H1 (cell line): Measurements from ENCODE around the gene FNDC11. TPM values are rescaled to one million over a fixed set of nuclear protein-coding genes. Genes with fewer than 3 reads are reported as not detected.

Experiments
- CTCF ChIA-PET: fragments of 300-600 bp; sonication (Branson Sonifier 250); formaldehyde crosslinking; loops from one replicate; lab custom pipeline; 2021; ENCODE audit not compliant: partially characterized antibody; lab: Charles Lee
- POLR2A ChIA-PET: fragments of 300-600 bp; sonication (Branson Sonifier 250); formaldehyde crosslinking; loops from one replicate; lab custom pipeline; 2021; ENCODE audit warnings: inconsistent platforms; ENCODE audit not compliant: partially characterized antibody; lab: Charles Lee
- DNase-seq, 2 experiments: peaks; one replicate each; pipeline versions ENCODE4 v3.0.0 to v3.0.0-alpha.2; 2010 to 2022; ENCODE audit warnings: low spot score in 2 of 2, low read depth in 1 of 2, mixed read lengths in 1 of 2
- FAIRE-seq: peaks from 2 replicates; lab custom pipeline; 2011; peaks lifted over from hg19 to GRCh38; lab: Jason Lieb, UNC
- H2AFZ ChIP-seq: 2 replicates; pipeline ENCODE4 v1.8.1; 2012; ENCODE audit warnings: low read length, inconsistent platforms
- H2AK5ac ChIP-seq: 2 replicates; pipeline ENCODE4 v1.6.1; 2013; ENCODE audit warnings: low read depth, low read length
- H2BK120ac ChIP-seq: replicated peaks from 2 replicates; pipeline ENCODE3; 2013; ENCODE audit warnings: low read depth, low read length, inconsistent platforms
- H2BK12ac ChIP-seq: 2 replicates; pipeline ENCODE4 v1.6.1; 2013; ENCODE audit warnings: low read depth, low read length
- H2BK15ac ChIP-seq: 2 replicates; pipeline ENCODE4 v1.6.1; 2013; ENCODE audit warnings: low read length
- H2BK20ac ChIP-seq: 2 replicates; pipeline ENCODE4 v1.6.1; 2013; ENCODE audit warnings: low read length
- H2BK5ac ChIP-seq: 2 replicates; pipeline ENCODE4 v1.6.1; 2013; ENCODE audit warnings: low read depth, low read length
- H3K14ac ChIP-seq: 2 replicates; pipeline ENCODE4 v1.6.1; 2013; ENCODE audit warnings: inconsistent platforms; ENCODE audit not compliant: insufficient read length
- H3K18ac ChIP-seq: 2 replicates; pipeline ENCODE4 v1.6.1; 2013; ENCODE audit warnings: low read length; ENCODE audit errors: extremely low read depth
- H3K23ac ChIP-seq: 2 replicates; pipeline ENCODE4 v1.6.1; 2013; ENCODE audit warnings: inconsistent platforms; ENCODE audit not compliant: insufficient read length
- H3K23me2 ChIP-seq: 2 replicates; pipeline ENCODE4 v1.6.1; 2013; ENCODE audit warnings: low read depth, low read length
- H3K27ac ChIP-seq: 2 replicates; pipeline ENCODE4 v1.6.1; 2011; ENCODE audit warnings: low read depth, low read length, inconsistent platforms
- H3K27me3 ChIP-seq, 4 experiments: replicated peaks in 1 of 4; 1 replicate in 1 of 4; 2 replicates in 3 of 4; pipeline versions ENCODE4 v1.6.1 to v1.8.1; 2011 to 2013; ENCODE audit warnings: low read length in 3 of 4, mild to moderate bottlenecking in 3 of 4, inconsistent platforms in 2 of 4, mixed read lengths in 2 of 4, moderate library complexity in 1 of 4; ENCODE audit not compliant: control insufficient read depth in 3 of 4, insufficient read depth in 3 of 4; ENCODE audit errors: extremely low read depth in 1 of 4
- H3K36me3 ChIP-seq, 4 experiments: 2 replicates each; pipeline versions ENCODE4 v1.6.1 to v1.8.1; 2011 to 2013; ENCODE audit warnings: mild to moderate bottlenecking in 4 of 4, low read length in 3 of 4, moderate library complexity in 2 of 4, control low read depth in 1 of 4, inconsistent platforms in 1 of 4; ENCODE audit not compliant: insufficient read depth in 4 of 4, control insufficient read depth in 2 of 4
- H3K4ac ChIP-seq: replicated peaks from 2 replicates; pipeline ENCODE3; 2013; ENCODE audit warnings: low read length, low read depth, mixed read lengths, inconsistent platforms; ENCODE audit not compliant: insufficient read length
- H3K4me1 ChIP-seq, 4 experiments: replicated peaks in 1 of 4; 1 replicate in 1 of 4; 2 replicates in 3 of 4; pipeline versions ENCODE4 v1.6.1 to v1.8.1; 2011 to 2013; ENCODE audit warnings: low read length in 3 of 4, inconsistent platforms in 2 of 4, mixed read lengths in 1 of 4; ENCODE audit not compliant: insufficient read depth in 4 of 4, control insufficient read depth in 3 of 4
- H3K4me2 ChIP-seq, 2 experiments: 2 replicates each; pipeline versions ENCODE4 v1.6.1 to v1.8.1; 2011 to 2013; ENCODE audit warnings: low read depth in 2 of 2, low read length in 2 of 2, control low read depth in 1 of 2, inconsistent platforms in 1 of 2, mild to moderate bottlenecking in 1 of 2; ENCODE audit not compliant: insufficient read depth in 1 of 2
- H3K4me3 ChIP-seq, 4 experiments: fragments of 200-600, 300-600 bp in 1 of 4; sonication (generic), shearing (Covaris generic), sonication (Bioruptor Twin) in 1 of 4; 2 replicates each; pipeline versions ENCODE4 v1.5.1 to v1.8.1; 2011 to 2016; ENCODE audit warnings: low read length in 4 of 4, low read depth in 3 of 4, control low read depth in 2 of 4, inconsistent platforms in 2 of 4, mild to moderate bottlenecking in 2 of 4, mixed read lengths in 1 of 4, moderate library complexity in 1 of 4; ENCODE audit not compliant: insufficient read depth in 2 of 4; ENCODE audit errors: extremely low read depth in 1 of 4
- H3K56ac ChIP-seq: replicated peaks from 2 replicates; pipeline ENCODE3; 2013; ENCODE audit warnings: low read depth, mild to moderate bottlenecking, mixed read lengths, low read length, inconsistent platforms; ENCODE audit not compliant: insufficient read length
- H3K79me1 ChIP-seq: 2 replicates; pipeline ENCODE4 v1.6.1; 2013; ENCODE audit warnings: low read depth, low read length, control low read depth
- H3K79me2 ChIP-seq, 2 experiments: 2 replicates each; pipeline versions ENCODE4 v1.6.1 to v1.8.1; 2012 to 2013; ENCODE audit warnings: low read length in 2 of 2, mild to moderate bottlenecking in 2 of 2, inconsistent platforms in 1 of 2; ENCODE audit not compliant: insufficient read depth in 2 of 2, control insufficient read depth in 1 of 2
- H3K9ac ChIP-seq, 4 experiments: replicated peaks in 1 of 4; 1 replicate in 1 of 4; 2 replicates in 3 of 4; pipeline versions ENCODE4 v1.6.1 to v1.8.1; 2011 to 2013; ENCODE audit warnings: low read depth in 3 of 4, low read length in 3 of 4, control low read depth in 2 of 4, mild to moderate bottlenecking in 2 of 4, moderate library complexity in 2 of 4, inconsistent platforms in 1 of 4; ENCODE audit errors: extremely low read depth in 1 of 4
- H3K9me3 ChIP-seq, 2 experiments: 2 replicates each; pipeline versions ENCODE4 v1.6.1 to v1.8.1; 2012 to 2013; ENCODE audit warnings: mild to moderate bottlenecking in 2 of 2, moderate library complexity in 2 of 2, control low read depth in 1 of 2, inconsistent platforms in 1 of 2, low read depth in 1 of 2, low read length in 1 of 2, mixed read lengths in 1 of 2; ENCODE audit not compliant: insufficient read depth in 2 of 2
- H4K20me1 ChIP-seq, 2 experiments: replicated peaks in 1 of 2; 2 replicates each; pipeline versions ENCODE3 to v1.8.1; 2011 to 2013; ENCODE audit warnings: inconsistent platforms in 2 of 2, low read length in 2 of 2, mild to moderate bottlenecking in 1 of 2; ENCODE audit not compliant: insufficient read depth in 2 of 2, control insufficient read depth in 1 of 2
- H4K5ac ChIP-seq: 2 replicates; pipeline ENCODE4 v1.6.1; 2013; ENCODE audit warnings: low read length, low read depth, mixed read lengths, inconsistent platforms; ENCODE audit not compliant: insufficient read length
- H4K8ac ChIP-seq: 2 replicates; pipeline ENCODE4 v1.8.0; 2013; ENCODE audit warnings: mild to moderate bottlenecking, moderate library complexity, low read length, inconsistent platforms; ENCODE audit not compliant: insufficient read depth; ENCODE audit errors: extremely low read depth
- H4K91ac ChIP-seq: replicated peaks from 2 replicates; pipeline ENCODE3; 2013; ENCODE audit warnings: low read length, mixed read lengths, inconsistent platforms; ENCODE audit not compliant: insufficient read length
- CEBPB ChIP-seq: IDR thresholded peaks from 2 replicates; pipeline ENCODE4 v1.6.1; 2012; ENCODE audit warnings: low read depth, low read length
- POLR2A ChIP-seq, 2 experiments: IDR thresholded peaks; 1 replicate in 1 of 2; 2 replicates in 1 of 2; pipeline ENCODE4 v1.6.1; 2011; ENCODE audit warnings: low read depth in 2 of 2, low read length in 2 of 2, mild to moderate bottlenecking in 2 of 2; ENCODE audit errors: control extremely low read depth in 1 of 2
- RAD21 ChIP-seq, 2 experiments: IDR thresholded peaks in 1 of 2; conservative IDR thresholded peaks in 1 of 2; 2 replicates each; pipeline ENCODE4 v1.6.1; 2011; ENCODE audit warnings: low read depth in 2 of 2, low read length in 2 of 2, improper control_type of control experiment in 1 of 2, inconsistent platforms in 1 of 2, mild to moderate bottlenecking in 1 of 2, moderate library complexity in 1 of 2
- SIN3A ChIP-seq, 2 experiments: IDR thresholded peaks in 1 of 2; conservative IDR thresholded peaks in 1 of 2; 2 replicates each; pipeline ENCODE4 v1.6.1; 2011 to 2012; ENCODE audit warnings: low read length in 2 of 2, improper control_type of control experiment in 1 of 2, low read depth in 1 of 2, mild to moderate bottlenecking in 1 of 2
- SP4 ChIP-seq: IDR thresholded peaks from 2 replicates; pipeline ENCODE4 v1.6.1; 2012; ENCODE audit warnings: low read length, inconsistent platforms
- TEAD4 ChIP-seq: IDR thresholded peaks from 2 replicates; pipeline ENCODE4 v1.6.1; 2012; ENCODE audit warnings: low read depth, low read length, inconsistent platforms, mixed read lengths
- WGBS, 2 experiments: shearing (Covaris generic) in 1 of 2; methylation state at CpG; one replicate each; pipeline versions ENCODE4 v1.1.6 to v1.1.7; 2013 to 2015; ENCODE audit warnings: low lambda C conversion rate in 2 of 2, mixed read lengths in 2 of 2, inconsistent platforms in 1 of 2, low coverage in 1 of 2, missing lambda C conversion rate in 1 of 2; ENCODE audit not compliant: insufficient replicate concordance in 2 of 2, insufficient coverage in 1 of 2, insufficient read length in 1 of 2; ENCODE audit errors: extremely low coverage in 1 of 2, missing lambda C conversion rate in 1 of 2; 5-methylcytosine and 5-hydroxymethylcytosine counted together
- polyA plus RNA-seq, 7 experiments: library from polyadenylated mRNA; depleted of rRNA in 3 of 7; stranded (reverse) in 5 of 7; unstranded in 2 of 7; fragments of >200 nt in 5 of 7; fragments of 200-250 nt in 2 of 7; gene quantifications; 1 replicate in 5 of 7; 2 replicates in 1 of 7; 4 replicates in 1 of 7; pipeline versions ENCODE4 v1.2.1 to v1.2.3, GENCODE V29; 2011 to 2013; ENCODE audit warnings: missing spikeins in 2 of 7, mixed read lengths in 2 of 7
- total RNA-seq: library from RNA; stranded (reverse); fragmentation: NEBNext Ultra II Directional; extraction: Animal tissue kit (Norgen Biotek cat#: 25700); gene quantifications from 2 replicates; pipeline ENCODE4 v1.2.1, GENCODE V29; 2021

The FNDC11 gene
- total and polyA plus RNA-seq, 2 of the 8 experiments (the other 6 are each of a cell fraction or from before 2014, with no cell fraction given): 2.6 to 8.8 TPM

- H3K36me3 ChIP-seq: no peaks in the 10 kb centered on the region; a peak in 3 of 8 replicates
- H3K23ac ChIP-seq: no peak overlapping the region
- no peak overlapping the region for H2AK5ac ChIP-seq
- TF ChIP-seq CEBPB (no peak), RAD21 (IDR thresholded peaks at IDR 0.05 in 1 of 2, conservative IDR thresholded peaks at IDR 0.05 in 1 of 2; ENCODE audit: low read depth in 2 of 2, low read length in 2 of 2) (no peak), SIN3A (conservative IDR thresholded peaks at IDR 0.05 in 1 of 2, IDR thresholded peaks at IDR 0.05 in 1 of 2; ENCODE audit: low read depth in 1 of 2, low read length in 2 of 2) (no peak), SP4 (no peak), POLR2A (IDR thresholded peaks at IDR 0.05; ENCODE audit: control extremely low read depth in 1 of 2, low read depth in 2 of 2, low read length in 2 of 2) (no peak), TEAD4 (no peak)
- ChIA-PET CTCF (interaction anchor here (0.7 to 2.6 kb wide), 2 partner anchors 29 to 166 kb away, joined by 3 to 8 read pairs; no protein-coding TSS in a partner anchor), POLR2A (interaction anchor here (1.1 to 1.6 kb wide), 2 partner anchors 11 to 46 kb away, joined by 3 to 5 read pairs; no protein-coding TSS in a partner anchor)
- no peak overlapping the region for H3K56ac ChIP-seq
- no peaks in the 10 kb centered on the region for H3K27me3 ChIP-seq
- H3K9ac ChIP-seq: no peak overlapping the region
- no peaks in the 10 kb centered on the region for H3K79me1 ChIP-seq
- no peak overlapping the region for H3K4me3 ChIP-seq
- H2BK12ac ChIP-seq: no peak overlapping the region
- no peak overlapping the region for H3K4ac ChIP-seq
- H2BK15ac ChIP-seq: no peak overlapping the region
- no peak overlapping the region for H2BK20ac ChIP-seq
- no peak overlapping the region for H4K5ac ChIP-seq
- H3K18ac ChIP-seq: no peak overlapping the region
- WGBS, 2 experiments: 90% methylated on average over 22 of the region's 22 CpGs; no CpG with 5 or more reads in 1 of the 2 experiments
- H3K9me3 ChIP-seq: no peaks in the 10 kb centered on the region
- no peak overlapping the region for H3K27ac ChIP-seq
- no peak overlapping the region for H2BK120ac ChIP-seq
- no peak overlapping the region for H4K91ac ChIP-seq
- H3K4me2 ChIP-seq: no peak overlapping the region
- no peak for FAIRE-seq
- no peaks in the 10 kb centered on the region for H4K20me1 ChIP-seq
- no peaks in the 10 kb centered on the region for H3K4me1 ChIP-seq
- no peak overlapping the region for H2AFZ ChIP-seq
- H3K14ac ChIP-seq: no peak overlapping the region
- no peaks in the 10 kb centered on the region for H3K79me2 ChIP-seq
- no peak overlapping the region for H2BK5ac ChIP-seq
- H4K8ac ChIP-seq: no peak overlapping the region
- no peak for DNase-seq
- no peaks in the 10 kb centered on the region for H3K23me2 ChIP-seq
These were observed 13.1 kb downstream of the FNDC11 start for GRCh38 chr20:63567136-63567385.
